Activated B cell treated with CpG ODN at 0.5 μM for 24 hours (primary cell): Measurements from ENCODE around the gene POLL. TPM values are rescaled to one million over a fixed set of nuclear protein-coding genes. Genes with fewer than 3 reads are reported as not detected.

Experiments
- ATAC-seq: fragments of 200-7000 bp; cut with Tn5 transposase; one replicate; pipeline ENCODE4 v1.10.0; 2021; ENCODE audit warnings: low read depth, mild to moderate bottlenecking, moderate library complexity
- CTCF ChIA-PET: fragments of 350-600 bp; sonication (Branson Sonifier 250); formaldehyde crosslinking; loops from one replicate; lab custom pipeline; 2021; ENCODE audit warnings: antibody characterized with exemption; lab: Charles Lee
- POLR2A ChIA-PET: fragments of 350-600 bp; sonication (Branson Sonifier 250); formaldehyde crosslinking; loops from one replicate; lab custom pipeline; 2021; ENCODE audit warnings: antibody characterized with exemption; lab: Charles Lee
- DNase-seq: peaks from one replicate; pipeline ENCODE4 v3.0.0; 2022
- H3K27ac Mint-ChIP-seq: one replicate; pipeline ENCODE4 v1.8.0; 2020; ENCODE audit warnings: mixed read lengths
- H3K27me3 Mint-ChIP-seq: one replicate; pipeline ENCODE4 v1.8.0; 2021; ENCODE audit warnings: mixed read lengths
- H3K36me3 Mint-ChIP-seq: one replicate; pipeline ENCODE4 v1.8.0; 2021; ENCODE audit warnings: low read depth, mixed read lengths
- H3K4me1 Mint-ChIP-seq: one replicate; pipeline ENCODE4 v1.8.0; 2021; ENCODE audit warnings: mixed read lengths
- H3K4me3 Mint-ChIP-seq: one replicate; pipeline ENCODE4 v1.8.0; 2020; ENCODE audit warnings: mild to moderate bottlenecking, mixed read lengths
- H3K9me3 Mint-ChIP-seq: one replicate; pipeline ENCODE4 v1.8.0; 2020; ENCODE audit warnings: mixed read lengths
- intact Hi-C: fragments of 100-400 bp; cut with micrococcal nuclease; formaldehyde crosslinking; loops from one replicate; pipeline ENCODE4 v1.15.1; 2024
- total RNA-seq: library from RNA; stranded (reverse); gene quantifications from 2 replicates; pipeline ENCODE4 v1.2.3, GENCODE V29; 2022
- TF ChIP-seq, protein P1 (sequence below): fragments of 200-600 bp; IDR thresholded peaks from one replicate; pipeline ENCODE4 v1.8.0; 2022; ENCODE audit warnings: antibody characterized with exemption, mild to moderate bottlenecking

POLL gene
- total RNA-seq, 1 donor from 2014 or later = 39.5 TPM

- Mint-ChIP-seq H3K36me3 (peaks cover 60% of the 10 kb centered on the region), H3K4me1 (peaks cover 21% of the 10 kb centered on the region), H3K27ac (no peak overlapping the region), H3K9me3 (no peaks in the 10 kb centered on the region), H3K4me3 (no peak overlapping the region), H3K27me3 (no peaks in the 10 kb centered on the region)
- ATAC-seq (no peak), DNase-seq (no peak)
- CTCF ChIA-PET = no interaction called here
- TF ChIP-seq, protein P1, sequence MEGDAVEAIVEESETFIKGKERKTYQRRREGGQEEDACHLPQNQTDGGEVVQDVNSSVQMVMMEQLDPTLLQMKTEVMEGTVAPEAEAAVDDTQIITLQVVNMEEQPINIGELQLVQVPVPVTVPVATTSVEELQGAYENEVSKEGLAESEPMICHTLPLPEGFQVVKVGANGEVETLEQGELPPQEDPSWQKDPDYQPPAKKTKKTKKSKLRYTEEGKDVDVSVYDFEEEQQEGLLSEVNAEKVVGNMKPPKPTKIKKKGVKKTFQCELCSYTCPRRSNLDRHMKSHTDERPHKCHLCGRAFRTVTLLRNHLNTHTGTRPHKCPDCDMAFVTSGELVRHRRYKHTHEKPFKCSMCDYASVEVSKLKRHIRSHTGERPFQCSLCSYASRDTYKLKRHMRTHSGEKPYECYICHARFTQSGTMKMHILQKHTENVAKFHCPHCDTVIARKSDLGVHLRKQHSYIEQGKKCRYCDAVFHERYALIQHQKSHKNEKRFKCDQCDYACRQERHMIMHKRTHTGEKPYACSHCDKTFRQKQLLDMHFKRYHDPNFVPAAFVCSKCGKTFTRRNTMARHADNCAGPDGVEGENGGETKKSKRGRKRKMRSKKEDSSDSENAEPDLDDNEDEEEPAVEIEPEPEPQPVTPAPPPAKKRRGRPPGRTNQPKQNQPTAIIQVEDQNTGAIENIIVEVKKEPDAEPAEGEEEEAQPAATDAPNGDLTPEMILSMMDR = no peak
- intact Hi-C loops = no loop called here
- POLR2A ChIA-PET = no interaction called here
Measured at GRCh38 chr10:101614663-101615524, 26.8 kb upstream of the POLL start.

- H3K4me3 Mint-ChIP-seq = no peak overlapping the region
- peaks cover 67% of the 10 kb centered on the region for H3K36me3 Mint-ChIP-seq
- peaks cover 15% of the 10 kb centered on the region for H3K4me1 Mint-ChIP-seq
- intact Hi-C loops = no loop called here
- TF ChIP-seq, protein P1 = no peak
- H3K9me3 Mint-ChIP-seq = no peaks in the 10 kb centered on the region
- ChIA-PET CTCF (no interaction called here), POLR2A (no interaction called here)
- DNase-seq (no peak), ATAC-seq (no peak)
- H3K27me3 Mint-ChIP-seq = no peaks in the 10 kb centered on the region
- no peak overlapping the region for H3K27ac Mint-ChIP-seq
Measured at GRCh38 chr10:101613646-101614045, 25.6 kb upstream of the POLL start.

- ATAC-seq (no peak), DNase-seq (no peak)
- CTCF ChIA-PET = no interaction called here
- TF ChIP-seq, protein P1 = no peak
- Mint-ChIP-seq H3K4me3 (no peak overlapping the region), H3K36me3 (peaks cover 67% of the 10 kb centered on the region), H3K27ac (no peak overlapping the region), H3K27me3 (no peaks in the 10 kb centered on the region), H3K9me3 (no peaks in the 10 kb centered on the region), H3K4me1 (peaks cover 8% of the 10 kb centered on the region)
- intact Hi-C loops = no loop called here
- POLR2A ChIA-PET = no interaction called here
Measured at GRCh38 chr10:101612872-101613271, 24.8 kb upstream of the POLL start.

- no peak for DNase-seq
- H3K27me3 Mint-ChIP-seq = no peaks in the 10 kb centered on the region
- TF ChIP-seq, protein P1 = no peak
Measured at GRCh38 chr10:101612086-101612485, 24.0 kb upstream of the POLL start.

DNA sequence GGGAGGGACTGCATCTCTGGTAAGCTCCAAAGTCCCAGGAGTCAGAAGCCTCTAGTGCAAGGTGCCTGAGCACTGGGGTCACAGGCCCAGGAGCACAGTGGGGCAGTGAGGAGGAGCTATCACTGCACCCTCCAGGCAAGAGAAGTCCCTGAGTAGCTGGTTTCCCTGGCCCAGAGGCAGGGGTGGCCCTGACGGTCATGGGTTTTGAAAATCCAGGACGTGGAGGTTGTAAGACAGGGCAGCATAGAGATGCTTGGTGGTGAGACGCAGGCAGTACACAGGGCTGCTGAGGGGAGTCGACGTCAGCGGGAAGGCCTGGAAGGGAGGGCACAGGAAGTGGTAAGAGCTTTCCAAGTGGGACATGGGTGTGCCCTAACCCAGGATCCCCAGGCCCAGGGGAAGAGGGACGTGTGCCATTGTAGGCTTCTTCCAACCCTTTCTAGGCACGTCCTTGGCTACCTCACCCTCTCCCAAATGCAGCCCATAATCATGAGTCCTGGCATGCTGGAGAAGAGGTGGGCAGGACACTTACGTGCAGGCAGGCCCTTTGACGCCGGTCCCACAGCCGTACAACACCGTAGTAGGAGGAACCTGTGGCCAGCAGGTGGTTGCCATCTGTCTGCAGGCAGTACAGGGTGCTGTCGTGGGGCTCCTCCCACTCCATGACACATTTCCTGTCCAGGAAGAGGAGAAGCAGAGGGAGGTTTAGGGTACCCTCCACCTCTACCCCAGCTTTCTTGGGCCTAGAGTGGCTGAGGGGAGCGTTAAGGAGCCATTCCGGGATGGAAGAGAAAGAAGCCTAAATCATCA lies 23.2 kb upstream of the POLL start:
- peaks cover 61% of the 10 kb centered on the region for H3K36me3 Mint-ChIP-seq
- DNase-seq = no peak
- ChIA-PET CTCF (no interaction called here), POLR2A (no interaction called here)
- no peaks in the 10 kb centered on the region for H3K9me3 Mint-ChIP-seq
- ATAC-seq = no peak
- H3K4me1 Mint-ChIP-seq = no peaks in the 10 kb centered on the region
- intact Hi-C loops = no loop called here
- no peaks in the 10 kb centered on the region for H3K27me3 Mint-ChIP-seq
- H3K4me3 Mint-ChIP-seq = no peak overlapping the region
- TF ChIP-seq, protein P1 = no peak
- no peak overlapping the region for H3K27ac Mint-ChIP-seq

More at GRCh38 chr10:101612086-101612485, 24.0 kb upstream of the POLL start:
- POLR2A ChIA-PET = no interaction called here
- Mint-ChIP-seq H3K4me1 (peaks cover under 1% of the 10 kb centered on the region), H3K9me3 (no peaks in the 10 kb centered on the region), H3K4me3 (no peak overlapping the region), H3K27ac (no peak overlapping the region), H3K36me3 (peaks cover 61% of the 10 kb centered on the region)
- intact Hi-C loops = no loop called here
- CTCF ChIA-PET = no interaction called here
- ATAC-seq = no peak
